ES-I3 (cell line): ENCODE results near the gene ALS2.

Experiments used
- H3K36me3 ChIP-seq: 2 replicates; pipeline ENCODE4 v1.6.1; 2013; ENCODE audit warnings: mild to moderate bottlenecking, low read length, control low read depth, moderate library complexity; ENCODE audit not compliant: insufficient read depth
- H3K4me1 ChIP-seq: 2 replicates; pipeline ENCODE4 v1.6.1; 2013; ENCODE audit warnings: mild to moderate bottlenecking, control low read depth, low read length; ENCODE audit not compliant: insufficient read depth
- H3K9ac ChIP-seq: 2 replicates; pipeline ENCODE4 v1.6.1; 2013; ENCODE audit warnings: low read depth, mild to moderate bottlenecking, low read length, moderate library complexity
- H3K9me3 ChIP-seq: 2 replicates; pipeline ENCODE4 v1.6.1; 2013; ENCODE audit warnings: mild to moderate bottlenecking, low read length, moderate library complexity; ENCODE audit not compliant: control insufficient read depth, insufficient read depth

The ALS2 gene

GRCh38 chr2:201754717-201755415, 25.9 kb downstream of the ALS2 start:
- Histone ChIP-seq H3K9ac (no peak overlapping the region), H3K9me3 (no peaks in the 10 kb centered on the region), H3K36me3 (peaks cover 7% of the 10 kb centered on the region), H3K4me1 (no peaks in the 10 kb centered on the region)

DNA sequence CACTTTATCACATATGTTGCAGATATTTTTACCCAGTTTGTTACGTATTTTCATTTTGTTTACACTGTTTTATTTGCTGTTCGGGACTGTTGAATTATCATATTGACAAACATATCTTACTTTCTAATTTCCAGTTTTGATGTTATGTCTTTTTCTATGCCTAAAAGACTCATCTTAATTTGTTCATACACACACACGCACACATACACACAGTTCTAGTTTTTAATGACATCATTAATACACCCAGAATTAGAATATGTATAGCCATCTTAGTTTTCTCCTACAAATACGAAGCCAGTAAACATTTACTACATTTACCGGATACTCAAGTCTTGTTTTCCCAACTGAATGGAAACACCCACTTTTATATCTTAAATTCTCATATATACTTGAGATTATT, 29.2 kb downstream of the ALS2 start:
- Histone ChIP-seq H3K9ac (no peak overlapping the region), H3K9me3 (no peaks in the 10 kb centered on the region), H3K36me3 (peaks cover 9% of the 10 kb centered on the region), H3K4me1 (no peaks in the 10 kb centered on the region)

- H3K4me1 ChIP-seq = no peaks in the 10 kb centered on the region
- H3K36me3 ChIP-seq = peaks cover 13% of the 10 kb centered on the region
- no peaks in the 10 kb centered on the region for H3K9me3 ChIP-seq
Measured at GRCh38 chr2:201746551-201746950, 34.2 kb downstream of the ALS2 start.

DNA sequence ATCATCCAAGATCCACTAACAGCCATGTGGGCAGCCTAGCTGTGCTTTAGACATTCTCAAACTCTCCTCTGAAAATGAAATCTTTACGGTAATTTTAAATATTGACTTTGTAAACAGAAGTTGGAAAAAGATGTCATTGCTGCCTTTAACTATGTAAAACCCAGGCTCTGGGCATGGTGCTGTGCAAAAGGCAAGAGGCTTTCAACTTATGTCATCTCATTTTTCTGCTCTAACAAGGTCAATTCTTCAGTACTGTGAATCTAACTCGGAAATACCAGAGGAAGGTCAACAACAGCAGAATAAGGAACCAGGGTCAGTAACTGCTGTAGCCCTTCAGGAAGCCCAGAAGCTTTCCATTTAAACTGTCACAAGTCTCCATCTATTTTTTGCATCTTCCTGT, 45.2 kb downstream of the ALS2 start:
- peaks cover 20% of the 10 kb centered on the region for H3K36me3 ChIP-seq
- H3K9ac ChIP-seq = no peak overlapping the region
- peaks cover 9% of the 10 kb centered on the region; the same call in 1 of the 2 replicates for H3K4me1 ChIP-seq
- H3K9me3 ChIP-seq = no peaks in the 10 kb centered on the region

More at GRCh38 chr2:201746551-201746950, 34.2 kb downstream of the ALS2 start:
- H3K9ac ChIP-seq = no peak overlapping the region

DNA sequence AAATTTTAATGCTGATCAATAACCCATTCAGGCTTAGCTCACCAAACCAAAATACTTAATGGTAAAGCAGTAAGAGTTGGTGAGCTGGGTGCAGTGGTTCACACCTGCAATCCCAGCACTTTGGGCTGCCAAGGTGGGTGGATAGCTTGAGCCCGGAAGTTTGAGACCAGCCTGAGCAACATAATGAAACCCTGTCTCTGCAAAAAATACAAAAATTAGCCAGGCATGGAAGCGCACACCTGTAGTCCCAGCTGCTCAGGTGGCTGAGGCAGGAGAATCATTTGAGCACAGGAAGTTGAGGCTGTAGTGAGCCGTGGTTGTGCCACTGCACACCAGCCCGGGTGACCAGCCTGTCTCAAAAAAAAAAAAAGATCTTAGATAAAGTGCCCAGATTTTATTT, 46.6 kb downstream of the ALS2 start:
- Histone ChIP-seq H3K9ac (no peak overlapping the region), H3K4me1 (peaks cover 10% of the 10 kb centered on the region; the same call in 1 of the 2 replicates), H3K36me3 (peaks cover 19% of the 10 kb centered on the region), H3K9me3 (no peaks in the 10 kb centered on the region)

DNA sequence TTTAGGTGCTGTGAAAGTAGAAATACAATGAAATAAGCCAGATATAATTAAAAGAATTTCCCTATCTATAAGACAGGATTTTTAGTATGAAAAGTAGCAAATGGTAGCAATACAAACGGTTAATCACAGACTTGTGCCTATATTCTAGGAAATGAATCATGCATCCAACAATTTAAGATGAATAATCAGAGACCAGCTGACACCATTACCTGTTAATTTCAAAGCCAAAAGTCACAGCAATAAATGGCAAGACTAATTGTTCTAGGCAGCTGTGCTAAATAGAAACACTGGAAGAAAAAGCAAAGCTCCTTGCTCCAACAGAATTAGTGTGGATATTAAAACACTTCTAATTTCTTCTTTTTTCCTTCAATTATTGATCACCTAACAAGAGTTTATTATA, 47.2 kb downstream of the ALS2 start:
- H3K4me1 ChIP-seq = peaks cover 10% of the 10 kb centered on the region; the same call in 1 of the 2 replicates
- no peak overlapping the region for H3K9ac ChIP-seq
- peaks cover 20% of the 10 kb centered on the region for H3K36me3 ChIP-seq
- H3K9me3 ChIP-seq = no peaks in the 10 kb centered on the region

DNA sequence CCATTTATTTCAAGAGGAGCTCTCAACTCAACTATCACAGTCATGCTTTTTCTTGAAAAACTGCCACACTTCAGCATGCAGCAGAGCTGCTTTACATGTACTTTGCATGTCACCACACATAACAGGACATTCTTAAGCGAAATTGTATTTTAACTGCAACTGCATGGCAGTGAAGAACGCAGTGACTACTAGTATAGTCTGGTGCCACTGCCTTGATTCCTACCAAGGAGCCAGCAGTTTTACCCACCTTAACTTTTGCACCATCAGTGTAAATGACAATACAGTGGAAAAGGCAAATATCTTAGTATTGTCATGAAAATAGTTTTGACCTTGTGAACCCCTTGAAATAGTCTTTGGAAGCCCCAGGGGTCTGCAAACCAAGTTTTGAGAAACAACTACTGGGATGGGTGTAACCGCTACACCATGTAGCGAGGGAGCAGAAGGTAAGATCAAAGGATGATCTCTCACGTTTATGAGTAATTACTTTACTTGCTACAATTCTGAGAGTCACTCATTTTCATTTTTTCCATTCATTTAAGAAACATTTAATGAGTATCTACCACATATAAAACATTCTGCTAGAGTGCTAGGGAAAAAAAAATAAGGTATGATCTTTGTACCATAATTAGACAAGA, 50.0 kb downstream of the ALS2 start:
- Histone ChIP-seq H3K4me1 (peaks cover 10% of the 10 kb centered on the region; the same call in 1 of the 2 replicates), H3K36me3 (peaks cover 22% of the 10 kb centered on the region), H3K9ac (no peak overlapping the region), H3K9me3 (no peaks in the 10 kb centered on the region)

GRCh38 chr2:201715459-201715858, 65.3 kb downstream of the ALS2 start:
- Histone ChIP-seq H3K9me3 (no peaks in the 10 kb centered on the region), H3K36me3 (peaks cover 15% of the 10 kb centered on the region), H3K9ac (no peak overlapping the region), H3K4me1 (no peaks in the 10 kb centered on the region)

GRCh38 chr2:201712726-201713125, 68.0 kb downstream of the ALS2 start:
- Histone ChIP-seq H3K36me3 (peaks cover 15% of the 10 kb centered on the region), H3K9ac (no peak overlapping the region), H3K4me1 (no peaks in the 10 kb centered on the region), H3K9me3 (no peaks in the 10 kb centered on the region)

DNA sequence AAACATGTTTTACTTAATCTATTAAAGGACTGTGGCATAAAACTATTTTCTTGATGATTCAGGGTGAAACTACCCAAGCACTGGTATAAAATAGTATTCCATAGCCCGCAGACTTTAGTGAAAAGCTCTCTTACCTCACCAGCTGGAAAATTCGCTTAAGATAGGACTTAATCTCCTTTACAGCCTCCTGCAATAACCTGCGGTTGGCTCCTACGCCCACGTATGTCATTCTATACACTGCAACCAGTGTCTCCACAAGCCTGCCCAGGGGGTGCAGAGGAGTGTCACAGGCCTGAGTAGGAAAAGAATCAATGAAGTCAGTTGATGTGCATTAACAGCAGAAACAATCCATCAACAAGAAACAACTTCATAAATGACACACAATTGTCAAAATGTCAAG, 71.0 kb downstream of the ALS2 start:
- peaks cover 7% of the 10 kb centered on the region for H3K36me3 ChIP-seq

DNA sequence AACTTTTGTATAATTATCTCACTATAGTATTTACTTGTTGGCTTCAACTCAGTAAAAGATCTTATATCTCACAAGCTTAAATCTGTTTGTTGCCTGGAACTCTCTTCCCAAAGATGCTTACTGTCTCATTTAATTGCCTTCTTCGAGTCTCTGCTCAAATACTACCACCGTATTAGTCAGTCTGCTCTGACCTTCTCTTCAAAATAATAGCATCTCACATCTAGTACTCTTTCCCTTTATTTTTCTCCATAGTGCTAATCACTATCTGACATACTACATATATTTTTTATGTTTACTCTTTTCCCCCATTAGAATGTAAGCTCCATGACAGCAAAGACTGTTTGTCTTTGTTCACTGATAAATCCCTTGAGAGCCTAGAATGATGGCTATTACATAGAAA, 71.7 kb downstream of the ALS2 start:
- peaks cover 7% of the 10 kb centered on the region; the same call in 1 of the 2 replicates for H3K36me3 ChIP-seq
- no peaks in the 10 kb centered on the region for H3K9me3 ChIP-seq
- no peak overlapping the region for H3K9ac ChIP-seq
- H3K4me1 ChIP-seq = no peaks in the 10 kb centered on the region

More for the DNA sequence above, 71.0 kb downstream of the ALS2 start:
- Histone ChIP-seq H3K9me3 (no peaks in the 10 kb centered on the region), H3K4me1 (no peaks in the 10 kb centered on the region), H3K9ac (no peak overlapping the region)

- H3K36me3 ChIP-seq = peaks cover 7% of the 10 kb centered on the region; the same call in 1 of the 2 replicates
- no peaks in the 10 kb centered on the region for H3K4me1 ChIP-seq
- no peaks in the 10 kb centered on the region for H3K9me3 ChIP-seq
- no peak overlapping the region for H3K9ac ChIP-seq
Measured at GRCh38 chr2:201707753-201708152, 73.0 kb downstream of the ALS2 start.

- Histone ChIP-seq H3K9me3 (no peaks in the 10 kb centered on the region), H3K36me3 (peaks cover 7% of the 10 kb centered on the region; the same call in 1 of the 2 replicates), H3K9ac (no peak overlapping the region), H3K4me1 (no peaks in the 10 kb centered on the region)
Measured at GRCh38 chr2:201707142-201707541, 73.6 kb downstream of the ALS2 start.

GRCh38 chr2:201704536-201704935, 76.2 kb downstream of the ALS2 start:
- H3K36me3 ChIP-seq = peaks cover 7% of the 10 kb centered on the region; the same call in 1 of the 2 replicates
- H3K9ac ChIP-seq = no peak overlapping the region
- H3K9me3 ChIP-seq = no peaks in the 10 kb centered on the region
- H3K4me1 ChIP-seq = 0 out of 2 replicates have a peak, but pooled peaks cover 7% of the 10 kb centered on the region

DNA sequence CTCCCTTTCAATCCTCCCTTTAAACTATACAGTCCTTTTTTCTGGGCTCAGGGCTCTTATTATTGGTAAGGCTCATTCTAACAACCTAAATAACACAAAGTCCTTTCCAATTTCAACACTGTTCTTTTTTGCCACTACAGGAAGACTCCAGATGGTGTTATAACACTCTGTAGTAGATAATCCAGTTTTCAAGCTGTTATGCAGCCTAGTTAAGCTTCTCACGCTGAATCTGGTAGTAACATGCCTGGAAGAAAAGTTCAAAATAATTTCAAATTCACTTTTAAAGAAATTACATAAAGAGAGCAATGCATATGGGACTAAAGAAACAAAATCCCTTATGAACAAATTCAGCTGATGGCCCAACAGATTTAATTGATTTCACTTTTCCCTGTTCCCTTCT, 79.1 kb downstream of the ALS2 start:
- H3K36me3 ChIP-seq = peaks cover 7% of the 10 kb centered on the region; the same call in 1 of the 2 replicates
- peaks cover 16% of the 10 kb centered on the region; the same call in 1 of the 2 replicates for H3K4me1 ChIP-seq
- H3K9ac ChIP-seq = no peak overlapping the region
- no peaks in the 10 kb centered on the region for H3K9me3 ChIP-seq
